Upper lobe of right lung (tissue), 1 donor: ENCODE data around the gene PSAP. TPM values are rescaled to one million over a fixed set of nuclear protein-coding genes. Genes with fewer than 3 reads are reported as not detected.

Source experiments
- ATAC-seq: fragments of 200-7000 bp; cut with Tn5 transposase; one replicate; pipeline ENCODE4 v1.9.1; 2020; ENCODE audit warnings: mild to moderate bottlenecking, moderate library complexity
- DNase-seq: peaks from one replicate; pipeline ENCODE4 v3.0.0-alpha.2; 2020
- H3K27ac ChIP-seq: fragments of 200-600 bp; one replicate; pipeline ENCODE4 v1.8.0; 2022
- H3K27me3 ChIP-seq: fragments of 200-600 bp; one replicate; pipeline ENCODE4 v1.8.0; 2022; ENCODE audit warnings: mild to moderate bottlenecking
- H3K36me3 ChIP-seq: fragments of 200-600 bp; one replicate; pipeline ENCODE4 v1.8.0; 2022
- H3K4me1 ChIP-seq: fragments of 200-600 bp; one replicate; pipeline ENCODE4 v1.8.0; 2022
- H3K4me3 ChIP-seq: fragments of 200-600 bp; one replicate; pipeline ENCODE4 v1.8.0; 2022; ENCODE audit warnings: mild to moderate bottlenecking
- H3K9me3 ChIP-seq: fragments of 200-600 bp; one replicate; pipeline ENCODE4 v1.8.0; 2022
- CTCF ChIP-seq: fragments of 200-600 bp; IDR thresholded peaks from one replicate; pipeline ENCODE4 v1.8.0; 2022; ENCODE audit warnings: antibody characterized with exemption
- intact Hi-C: fragments of 100-400 bp; cut with DNase I; formaldehyde crosslinking; loops from one replicate; pipeline ENCODE4 v1.11.0; 2022
- total RNA-seq: library from RNA; stranded (reverse); fragmentation: NEBNext Ultra II Directional; extraction: Animal tissue kit (Norgen Biotek cat#: 25700); gene quantifications from one replicate; pipeline ENCODE4 v1.2.1, GENCODE V29; 2021
- donor health status: DM: no; HTN: yes; CAD: no; lungs with severe emphysema.

The PSAP gene
- total RNA-seq, 1 donor from 2014 or later: 1,464 TPM

- no peaks in the 10 kb centered on the region for H3K27me3 ChIP-seq
- TF ChIP-seq CTCF: no peak
- no peak for DNase-seq
- no peak overlapping the region for H3K27ac ChIP-seq
- intact Hi-C loops: no loop called here
- peaks cover 6% of the 10 kb centered on the region for H3K4me1 ChIP-seq
- H3K4me3 ChIP-seq: no peak overlapping the region
- no peak for ATAC-seq
- no peaks in the 10 kb centered on the region for H3K9me3 ChIP-seq
- peaks cover 100% of the 10 kb centered on the region for H3K36me3 ChIP-seq
Measured at GRCh38 chr10:71821909-71822763, 28.9 kb downstream of the PSAP start.

DNA sequence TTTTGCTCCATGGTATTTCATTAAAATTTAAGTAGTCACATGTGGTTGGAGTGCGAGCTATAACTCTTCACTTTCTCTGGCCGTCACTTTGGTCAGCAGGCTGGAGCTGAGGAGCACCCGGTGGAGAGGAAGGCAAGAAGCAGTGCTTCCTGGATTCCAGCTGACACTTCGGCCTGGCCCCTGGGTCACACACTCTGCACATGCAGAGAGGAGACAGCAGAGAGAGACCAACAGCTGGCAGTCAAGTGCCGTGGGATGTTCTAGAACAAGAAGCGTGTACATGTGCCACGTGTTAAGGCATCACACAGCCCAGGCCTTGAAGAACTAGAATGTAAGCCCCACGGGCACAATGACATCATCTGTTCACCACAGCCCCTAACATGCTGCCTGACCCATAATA, 30.1 kb downstream of the PSAP start:
- no peak for TF ChIP-seq CTCF
- intact Hi-C loops: no loop called here
- no peak overlapping the region for H3K4me3 ChIP-seq
- no peaks in the 10 kb centered on the region for H3K27me3 ChIP-seq
- no peak overlapping the region for H3K27ac ChIP-seq
- peaks cover 6% of the 10 kb centered on the region for H3K4me1 ChIP-seq
- peaks cover 100% of the 10 kb centered on the region for H3K36me3 ChIP-seq
- DNase-seq: no peak
- no peak for ATAC-seq
- H3K9me3 ChIP-seq: no peaks in the 10 kb centered on the region

GRCh38 chr10:71819985-71820384, 31.1 kb downstream of the PSAP start:
- Histone ChIP-seq H3K36me3 (peaks cover 99% of the 10 kb centered on the region), H3K4me1 (peaks cover 6% of the 10 kb centered on the region), H3K27ac (no peak overlapping the region), H3K9me3 (no peaks in the 10 kb centered on the region), H3K27me3 (no peaks in the 10 kb centered on the region), H3K4me3 (no peak overlapping the region)
- ATAC-seq (no peak), DNase-seq (no peak)
- no peak for TF ChIP-seq CTCF
- intact Hi-C loops: loop anchor here (10.0 kb wide), 1 partner anchor 435 kb away; no protein-coding TSS in a partner anchor

GRCh38 chr10:71819441-71819861, 31.6 kb downstream of the PSAP start:
- DNase-seq: no peak
- no peaks in the 10 kb centered on the region for H3K9me3 ChIP-seq
- no peak for TF ChIP-seq CTCF
- no peak overlapping the region for H3K4me3 ChIP-seq
- H3K4me1 ChIP-seq: peaks cover 6% of the 10 kb centered on the region
- no peak overlapping the region for H3K27ac ChIP-seq
- no peak for ATAC-seq
- peaks cover 94% of the 10 kb centered on the region for H3K36me3 ChIP-seq
- intact Hi-C loops: loop anchor here (10.0 kb wide), 1 partner anchor 435 kb away; no protein-coding TSS in a partner anchor
- no peaks in the 10 kb centered on the region for H3K27me3 ChIP-seq

GRCh38 chr10:71818674-71819260, 32.3 kb downstream of the PSAP start:
- intact Hi-C loops: loop anchor here (10.0 kb wide), 1 partner anchor 434 kb away; no protein-coding TSS in a partner anchor
- H3K27me3 ChIP-seq: no peaks in the 10 kb centered on the region
- H3K27ac ChIP-seq: no peak overlapping the region
- H3K4me1 ChIP-seq: peaks cover 6% of the 10 kb centered on the region
- no peak for DNase-seq
- H3K36me3 ChIP-seq: peaks cover 87% of the 10 kb centered on the region
- no peak for ATAC-seq
- no peaks in the 10 kb centered on the region for H3K9me3 ChIP-seq
- no peak for TF ChIP-seq CTCF
- H3K4me3 ChIP-seq: no peak overlapping the region
